T-helper 1 cell treated with Interleukin-12 subunit alpha and Interleukin-12 subunit beta and Interleukin-4 antibody, amounts not matched to agents 30 μg/mL and 1 μg/mL, for 36 hours (primary cell): ENCODE data around the gene ADCY5.
"Not testable (repeated sequence)": the region's sequence is repeated elsewhere in the genome, so short reads cannot be mapped to it uniquely, and the experiment has no call there.

ENCODE experiments used
- H3K27ac Mint-ChIP-seq: one replicate; pipeline ENCODE4 v1.8.0; 2021; ENCODE audit warnings: mild to moderate bottlenecking, mixed read lengths
- H3K27me3 Mint-ChIP-seq: one replicate; pipeline ENCODE4 v1.8.0; 2021; ENCODE audit warnings: low read depth, mixed read lengths
- H3K36me3 Mint-ChIP-seq: one replicate; pipeline ENCODE4 v1.8.0; 2021; ENCODE audit warnings: low read depth, mixed read lengths
- H3K4me1 Mint-ChIP-seq: one replicate; pipeline ENCODE4 v1.8.0; 2021; ENCODE audit warnings: low read depth, mixed read lengths
- H3K4me3 Mint-ChIP-seq: one replicate; pipeline ENCODE4 v1.8.0; 2021; ENCODE audit warnings: mild to moderate bottlenecking, moderate library complexity, mixed read lengths
- H3K9me3 Mint-ChIP-seq: one replicate; pipeline ENCODE4 v1.8.0; 2021; ENCODE audit warnings: mixed read lengths

Gene ADCY5

GRCh38 chr3:123270818-123271217 is 178.1 kb downstream of the ADCY5 start:
- Mint-ChIP-seq H3K4me1 (no peaks in the 10 kb centered on the region), H3K9me3 (no peaks in the 10 kb centered on the region), H3K27ac (no peak overlapping the region), H3K4me3 (no peak overlapping the region), H3K27me3 (no peaks in the 10 kb centered on the region), H3K36me3 (peaks cover 13% of the 10 kb centered on the region)

GRCh38 chr3:123267821-123268220 is 181.1 kb downstream of the ADCY5 start:
- no peak overlapping the region for H3K27ac Mint-ChIP-seq
- H3K36me3 Mint-ChIP-seq: peaks cover 16% of the 10 kb centered on the region
- no peaks in the 10 kb centered on the region for H3K4me1 Mint-ChIP-seq
- H3K27me3 Mint-ChIP-seq: no peaks in the 10 kb centered on the region
- H3K4me3 Mint-ChIP-seq: no peak overlapping the region
- H3K9me3 Mint-ChIP-seq: no peaks in the 10 kb centered on the region

GRCh38 chr3:123263941-123264340 is 184.9 kb downstream of the ADCY5 start:
- H3K4me1 Mint-ChIP-seq: peaks cover 8% of the 10 kb centered on the region
- H3K9me3 Mint-ChIP-seq: no peaks in the 10 kb centered on the region
- H3K36me3 Mint-ChIP-seq: peaks cover 19% of the 10 kb centered on the region
- H3K4me3 Mint-ChIP-seq: no peak overlapping the region
- H3K27me3 Mint-ChIP-seq: no peaks in the 10 kb centered on the region
- H3K27ac Mint-ChIP-seq: no peak overlapping the region

- Mint-ChIP-seq H3K27me3 (no peaks in the 10 kb centered on the region), H3K4me3 (no peak overlapping the region), H3K27ac (no peak overlapping the region), H3K36me3 (peaks cover 19% of the 10 kb centered on the region), H3K9me3 (no peaks in the 10 kb centered on the region), H3K4me1 (peaks cover 9% of the 10 kb centered on the region)
Measured at GRCh38 chr3:123262868-123263267, 186.0 kb downstream of the ADCY5 start.

- H3K4me3 Mint-ChIP-seq: no peak overlapping the region
- H3K4me1 Mint-ChIP-seq: peaks cover 9% of the 10 kb centered on the region
- no peaks in the 10 kb centered on the region for H3K27me3 Mint-ChIP-seq
- no peak overlapping the region for H3K27ac Mint-ChIP-seq
- peaks cover 19% of the 10 kb centered on the region for H3K36me3 Mint-ChIP-seq
- H3K9me3 Mint-ChIP-seq: no peaks in the 10 kb centered on the region
Measured at GRCh38 chr3:123262226-123262625, 186.7 kb downstream of the ADCY5 start.

GRCh38 chr3:123261666-123262065 is 187.2 kb downstream of the ADCY5 start:
- no peak overlapping the region for H3K27ac Mint-ChIP-seq
- H3K4me1 Mint-ChIP-seq: peaks cover 9% of the 10 kb centered on the region
- no peak overlapping the region for H3K4me3 Mint-ChIP-seq
- peaks cover 16% of the 10 kb centered on the region for H3K36me3 Mint-ChIP-seq
- H3K27me3 Mint-ChIP-seq: no peaks in the 10 kb centered on the region
- H3K9me3 Mint-ChIP-seq: no peaks in the 10 kb centered on the region

GRCh38 chr3:123258811-123259420 is 190.0 kb downstream of the ADCY5 start:
- Mint-ChIP-seq H3K27me3 (no peaks in the 10 kb centered on the region), H3K27ac (no peak overlapping the region), H3K4me1 (peaks cover 11% of the 10 kb centered on the region), H3K4me3 (no peak overlapping the region), H3K9me3 (no peaks in the 10 kb centered on the region), H3K36me3 (peaks cover 9% of the 10 kb centered on the region)

GRCh38 chr3:123258359-123258758 is 190.5 kb downstream of the ADCY5 start:
- Mint-ChIP-seq H3K4me1 (peaks cover 11% of the 10 kb centered on the region), H3K27ac (no peak overlapping the region), H3K9me3 (no peaks in the 10 kb centered on the region), H3K36me3 (peaks cover 9% of the 10 kb centered on the region), H3K4me3 (no peak overlapping the region), H3K27me3 (no peaks in the 10 kb centered on the region)

GRCh38 chr3:123256256-123256655 is 192.6 kb downstream of the ADCY5 start:
- Mint-ChIP-seq H3K4me3 (no peak overlapping the region), H3K4me1 (peaks cover 4% of the 10 kb centered on the region), H3K36me3 (peaks cover 14% of the 10 kb centered on the region), H3K27ac (no peak overlapping the region), H3K27me3 (no peaks in the 10 kb centered on the region), H3K9me3 (no peaks in the 10 kb centered on the region)

- Mint-ChIP-seq H3K4me1 (peaks cover 8% of the 10 kb centered on the region), H3K9me3 (no peaks in the 10 kb centered on the region), H3K27ac (no peak overlapping the region), H3K27me3 (no peaks in the 10 kb centered on the region), H3K4me3 (no peak overlapping the region), H3K36me3 (peaks cover 31% of the 10 kb centered on the region)
Measured at GRCh38 chr3:123246866-123247265, 202.0 kb downstream of the ADCY5 start.

- Mint-ChIP-seq H3K36me3 (peaks cover 42% of the 10 kb centered on the region), H3K27me3 (no peaks in the 10 kb centered on the region), H3K4me3 (no peak overlapping the region), H3K27ac (no peak overlapping the region), H3K9me3 (no peaks in the 10 kb centered on the region), H3K4me1 (peaks cover 12% of the 10 kb centered on the region)
Measured at GRCh38 chr3:123244128-123244527, 204.8 kb downstream of the ADCY5 start.

- H3K4me1 Mint-ChIP-seq: peaks cover 10% of the 10 kb centered on the region
- H3K27ac Mint-ChIP-seq: no peak overlapping the region
- H3K36me3 Mint-ChIP-seq: peaks cover 31% of the 10 kb centered on the region
- no peak overlapping the region for H3K4me3 Mint-ChIP-seq
- H3K9me3 Mint-ChIP-seq: no peaks in the 10 kb centered on the region
- H3K27me3 Mint-ChIP-seq: no peaks in the 10 kb centered on the region
Measured at GRCh38 chr3:123239756-123240155, 209.1 kb downstream of the ADCY5 start.

- H3K4me1 Mint-ChIP-seq, H3K27ac Mint-ChIP-seq, H3K9me3 Mint-ChIP-seq, H3K27me3 Mint-ChIP-seq, H3K4me3 Mint-ChIP-seq: not testable (repeated sequence)
- peaks cover 28% of the 10 kb centered on the region for H3K36me3 Mint-ChIP-seq
Measured at GRCh38 chr3:123239186-123239585, 209.7 kb downstream of the ADCY5 start.

- no peak overlapping the region for H3K4me3 Mint-ChIP-seq
- no peaks in the 10 kb centered on the region for H3K9me3 Mint-ChIP-seq
- peaks cover 24% of the 10 kb centered on the region for H3K36me3 Mint-ChIP-seq
- no peaks in the 10 kb centered on the region for H3K27me3 Mint-ChIP-seq
- H3K27ac Mint-ChIP-seq: no peak overlapping the region
- peaks cover 4% of the 10 kb centered on the region for H3K4me1 Mint-ChIP-seq
Measured at GRCh38 chr3:123236902-123237301, 212.0 kb downstream of the ADCY5 start.
